ENCODE measurements around the gene AGBL1.

AGBL1 gene

DNA sequence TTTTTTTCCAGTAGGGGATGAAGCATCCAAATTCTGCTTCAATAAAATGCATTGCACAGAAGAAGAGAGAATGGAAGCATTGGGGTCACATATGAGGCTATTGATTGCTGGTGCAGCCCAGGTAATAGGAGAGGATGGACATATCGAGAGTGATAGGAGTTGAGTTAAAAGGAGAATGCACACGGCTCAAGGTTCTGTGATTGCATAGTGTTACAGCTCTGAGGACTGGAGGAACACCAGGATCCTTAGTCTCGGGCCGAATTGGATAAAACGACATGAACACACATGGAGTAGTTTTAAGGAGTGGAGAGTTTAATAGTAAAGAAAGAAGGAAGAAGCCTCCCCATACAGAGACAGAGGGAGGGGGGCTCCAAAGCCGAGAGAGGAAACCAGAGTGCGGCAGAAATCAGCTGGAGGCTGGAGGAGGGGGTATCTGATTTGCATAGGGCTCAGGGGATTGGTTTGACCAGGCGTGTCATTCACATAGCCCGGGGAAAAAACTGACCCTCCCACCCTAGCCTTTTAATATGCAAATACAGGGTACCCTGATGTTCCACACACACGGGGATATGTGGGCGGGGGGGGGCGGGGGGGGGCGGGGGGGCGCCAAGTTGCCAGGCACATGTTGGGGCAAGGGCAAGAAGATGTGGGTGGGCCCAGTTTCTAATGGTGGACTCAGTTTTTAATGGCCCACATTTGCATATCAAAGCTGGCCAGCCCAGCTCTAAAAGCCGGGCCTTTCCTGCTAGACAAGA, 156.9 kb downstream of the AGBL1 start:
- no peak for DNase-seq (ENCODE audit: low spot score)

DNA sequence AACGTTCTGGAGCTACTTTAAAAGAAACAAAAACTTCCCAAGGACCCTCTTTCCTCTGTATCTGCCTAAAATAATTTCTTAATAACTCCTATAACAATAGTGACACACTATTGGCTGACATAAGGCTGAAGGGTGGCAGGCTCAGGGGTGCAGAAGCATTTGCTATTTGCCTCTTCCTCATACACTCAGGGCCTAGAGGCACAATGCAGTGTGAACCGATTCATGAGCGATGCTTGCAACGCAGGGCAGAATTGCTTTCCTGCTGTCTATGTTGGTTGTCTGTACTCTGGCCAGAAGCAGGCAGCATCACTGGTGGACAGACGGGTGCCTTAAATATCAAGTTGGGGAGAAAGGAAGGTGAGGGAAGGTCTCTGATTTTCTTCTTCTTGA, 157.4 kb downstream of the AGBL1 start:
- no peak for DNase-seq (ENCODE audit: low spot score)

DNA sequence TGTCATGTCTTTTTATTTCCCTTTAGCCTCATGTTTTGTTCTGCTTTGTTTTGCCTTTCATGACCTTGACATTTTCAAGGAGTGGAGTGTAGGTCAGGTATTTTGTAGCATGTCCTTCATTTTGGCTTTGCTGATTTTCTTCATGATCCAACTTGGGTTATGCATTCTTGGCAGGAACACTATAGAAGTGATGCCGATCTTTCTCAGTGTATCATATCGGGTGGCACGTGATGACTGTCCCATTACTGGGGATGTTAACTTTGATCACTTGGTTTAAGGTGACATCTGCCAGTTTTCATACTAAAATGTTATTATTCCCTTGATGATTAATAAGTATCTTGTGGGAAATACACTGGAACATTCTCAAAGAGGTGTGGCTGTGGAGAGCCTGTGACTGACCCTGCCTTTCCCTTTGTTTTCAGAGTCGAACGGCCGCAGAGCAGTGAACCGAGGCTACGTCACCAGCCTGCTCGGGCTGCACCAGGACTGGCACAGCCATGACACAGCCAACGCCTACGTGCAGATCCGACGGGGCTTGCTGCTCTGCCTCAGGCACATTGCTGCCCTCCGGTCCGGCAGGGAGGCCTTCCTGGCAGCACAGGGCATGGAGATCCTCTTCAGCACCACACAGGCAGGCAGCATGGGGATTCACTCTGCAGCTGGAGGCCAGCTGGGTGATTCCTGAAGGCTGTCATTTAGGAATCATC, 167.7 kb downstream of the AGBL1 start:
- DNase-seq (ENCODE audit: low spot score) = no peak

DNA sequence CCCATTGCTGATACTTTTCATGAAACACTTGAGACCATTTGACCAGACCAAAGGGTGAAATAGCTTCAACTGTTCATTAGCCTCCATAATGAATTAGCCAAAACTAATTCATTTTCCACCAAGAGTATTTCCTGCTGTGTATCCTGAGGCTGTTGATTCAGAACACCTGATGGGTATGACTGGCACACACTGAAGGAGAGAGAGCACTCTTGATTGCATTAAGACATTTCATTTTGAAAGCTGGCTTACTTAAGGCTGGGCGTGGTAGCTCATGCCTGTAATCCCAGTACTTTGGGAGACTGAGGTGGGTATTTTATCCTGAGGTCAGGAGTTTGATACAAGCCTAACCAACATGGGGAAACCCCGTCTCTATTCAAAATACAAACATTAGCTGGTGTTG, 175.6 kb downstream of the AGBL1 start:
- DNase-seq (ENCODE audit: low spot score) = no peak

DNA sequence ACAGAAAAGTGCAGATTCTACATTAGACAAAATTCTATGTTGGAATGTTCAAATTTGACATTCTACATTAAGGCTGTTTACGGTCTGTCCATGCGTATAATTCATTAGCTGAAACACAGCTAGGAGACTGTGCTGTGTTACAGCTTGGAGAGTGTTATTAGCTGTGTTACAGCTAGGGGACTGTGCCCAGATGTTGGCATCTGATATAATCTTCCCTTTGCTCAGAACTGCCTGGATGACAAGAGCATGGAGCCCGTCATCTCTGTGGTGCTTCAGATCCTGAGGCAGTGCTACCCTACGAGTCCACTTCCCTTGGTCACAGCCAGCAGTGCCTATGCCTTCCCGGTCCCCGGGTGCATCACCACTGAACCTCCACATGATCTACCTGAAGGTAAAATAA, 177.0 kb downstream of the AGBL1 start:
- no peak for DNase-seq (ENCODE audit: low spot score)

DNA sequence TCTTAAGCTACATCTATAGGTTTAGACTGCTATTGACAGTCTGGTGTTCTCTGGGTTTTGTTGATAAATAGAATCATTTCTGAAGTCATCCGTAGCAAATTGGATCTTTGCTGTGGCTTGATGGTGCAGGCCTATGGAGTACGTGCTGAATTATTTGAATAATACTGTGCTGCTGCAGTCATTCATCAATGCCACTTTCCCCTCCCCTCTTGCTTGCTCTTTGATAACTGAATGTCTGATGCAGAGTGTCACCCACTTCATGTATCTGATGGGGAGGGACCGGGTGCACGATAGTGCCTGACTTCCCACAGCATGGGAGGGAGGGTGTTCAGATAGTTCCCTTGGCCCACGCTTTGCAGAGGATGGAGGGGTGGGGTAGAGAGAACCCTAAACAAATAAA, 179.9 kb downstream of the AGBL1 start:
- DNase-seq (ENCODE audit: low spot score) = no peak

DNA sequence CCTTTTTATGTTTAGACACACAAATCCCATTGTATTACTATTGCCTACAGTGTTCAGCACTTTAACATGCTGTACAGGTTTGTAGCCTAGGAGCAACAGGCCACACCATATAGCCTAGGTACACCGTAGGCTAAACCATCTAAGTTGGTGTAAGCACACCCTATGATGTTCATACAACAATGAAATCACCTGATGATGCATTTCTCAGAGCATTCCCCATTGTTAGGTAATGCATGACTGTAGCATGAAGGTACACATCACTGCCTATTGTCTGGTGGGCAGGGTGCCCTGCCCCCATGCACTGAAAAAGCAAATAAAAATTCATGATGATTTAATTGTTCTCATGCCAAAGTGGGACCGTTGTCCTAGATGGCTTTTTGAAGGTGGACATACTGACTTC, 183.6 kb downstream of the AGBL1 start:
- no peak for DNase-seq (ENCODE audit: low spot score)

DNA sequence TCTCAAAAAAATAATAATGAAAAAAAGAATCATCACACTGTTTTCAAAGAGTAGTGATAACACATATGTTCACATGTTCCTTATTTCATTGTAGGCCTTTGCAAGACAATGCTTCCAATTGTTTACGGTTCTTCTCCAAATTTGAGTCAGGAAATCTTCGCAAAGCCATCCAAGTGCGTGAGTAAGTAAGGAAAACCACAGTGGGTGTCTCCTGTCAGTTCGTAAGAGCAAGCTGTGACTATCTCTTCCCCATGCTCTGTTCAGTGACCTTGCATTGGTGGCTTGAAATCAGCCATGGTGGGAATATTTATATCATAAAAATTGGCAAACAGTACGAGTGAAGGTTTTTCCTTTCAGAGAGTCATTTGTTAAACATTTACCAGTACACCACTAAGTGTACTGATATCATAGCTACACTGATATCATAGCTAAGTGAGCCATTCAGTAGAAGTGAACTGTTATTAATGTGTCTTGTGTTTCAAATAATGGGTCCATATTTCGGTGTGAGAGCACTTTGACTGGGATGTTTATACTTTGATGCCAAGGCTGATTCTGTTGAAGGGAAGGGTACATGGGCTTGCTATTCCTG, 187.3 kb downstream of the AGBL1 start:
- DNase-seq (ENCODE audit: low spot score) = no peak

DNA sequence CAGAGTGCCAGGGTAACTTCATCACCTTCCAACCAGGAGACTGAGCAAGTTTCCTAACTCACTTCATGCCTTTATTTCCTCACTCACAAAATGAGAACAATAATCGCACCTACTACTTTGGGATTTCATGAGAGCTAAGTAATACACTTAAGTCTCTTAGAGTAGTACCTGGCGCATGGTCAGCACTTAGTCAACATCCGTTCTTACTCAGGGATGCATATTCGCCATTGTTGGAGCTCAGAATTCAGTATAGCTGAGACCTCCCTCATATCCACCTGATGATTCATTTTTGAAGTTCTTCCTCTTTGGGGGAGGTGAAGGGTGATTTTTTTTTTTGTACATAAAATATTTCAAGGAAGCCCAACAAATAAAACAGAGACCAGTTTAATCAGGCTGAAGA, 188.2 kb downstream of the AGBL1 start:
- no peak for DNase-seq (ENCODE audit: low spot score)

DNA sequence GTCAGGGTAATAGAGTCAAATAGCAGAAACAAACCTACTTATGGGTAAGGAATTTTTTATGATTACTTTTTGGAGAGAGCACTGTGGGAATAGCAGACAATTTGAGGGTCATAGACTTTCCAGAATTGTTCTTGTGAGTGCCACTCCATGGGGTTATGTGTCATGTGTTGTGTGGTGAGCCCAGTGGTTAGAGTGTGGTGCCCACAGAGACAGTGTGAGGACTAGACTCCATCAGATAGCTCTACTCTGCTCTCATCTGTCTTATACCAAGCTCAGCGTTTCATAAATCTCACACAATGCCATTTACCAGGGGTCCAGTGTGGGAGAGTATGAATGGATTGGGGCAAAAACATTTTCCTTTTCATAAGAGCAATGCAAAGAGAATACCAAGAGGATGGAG, 188.9 kb downstream of the AGBL1 start:
- DNase-seq (ENCODE audit: low spot score) = no peak

DNA sequence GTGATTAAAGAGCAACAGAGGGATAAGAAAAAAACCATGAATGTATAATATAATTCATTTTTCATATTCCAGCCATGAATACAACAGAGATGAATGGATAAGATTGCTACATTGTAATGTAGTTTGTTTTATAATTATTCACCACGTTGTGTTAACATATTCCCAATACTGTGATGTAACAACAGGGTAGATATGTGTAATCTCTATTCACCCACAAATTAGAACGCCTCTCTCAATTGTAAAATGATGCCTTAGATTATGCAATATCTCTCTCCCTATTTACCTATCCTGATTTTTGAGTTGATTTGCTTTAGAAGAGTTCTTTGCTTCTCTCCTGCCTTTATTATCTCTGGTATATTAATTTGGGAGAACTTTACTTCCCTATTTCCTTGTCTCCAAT, 193.6 kb downstream of the AGBL1 start:
- no peak for DNase-seq (ENCODE audit: low spot score)

DNA sequence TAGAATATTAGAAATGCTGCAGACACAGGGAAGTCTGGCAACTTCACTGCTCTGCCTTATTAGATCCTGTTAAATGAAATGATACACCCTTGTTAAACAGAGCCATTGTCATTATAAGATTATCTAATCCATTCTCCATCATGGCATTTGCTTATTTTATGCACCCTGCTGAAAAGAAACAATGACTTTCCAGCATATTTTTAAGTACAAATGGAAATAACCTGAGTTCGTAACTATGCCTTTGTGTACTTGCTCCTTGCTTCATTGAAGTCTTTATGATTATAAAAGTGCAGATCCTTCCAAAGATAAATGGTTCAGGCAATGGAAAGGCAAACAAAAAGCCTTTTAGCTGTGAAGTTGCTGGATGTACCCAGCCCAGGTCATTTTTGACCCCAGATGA, 195.7 kb downstream of the AGBL1 start:
- DNase-seq (ENCODE audit: low spot score) = no peak

DNA sequence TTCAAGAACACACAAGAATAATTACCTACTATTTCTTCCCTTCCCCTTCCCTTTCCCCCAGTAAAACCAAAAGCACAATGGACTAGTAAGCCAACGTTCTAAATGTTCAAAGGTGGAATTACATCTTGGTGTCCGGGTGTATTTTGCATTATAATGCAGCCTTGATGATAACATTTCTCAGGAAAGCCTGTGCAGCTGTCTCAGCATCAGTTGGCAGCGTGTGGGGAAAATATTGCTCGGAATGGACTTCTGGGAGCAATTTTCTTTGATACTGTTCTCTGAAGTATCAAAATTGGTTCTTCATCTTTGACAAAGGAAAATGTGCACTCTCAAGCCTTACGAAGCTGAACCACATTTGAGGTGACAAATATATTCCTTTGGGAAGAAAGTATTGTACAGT, 198.9 kb downstream of the AGBL1 start:
- DNase-seq (ENCODE audit: low spot score) = no peak

DNA sequence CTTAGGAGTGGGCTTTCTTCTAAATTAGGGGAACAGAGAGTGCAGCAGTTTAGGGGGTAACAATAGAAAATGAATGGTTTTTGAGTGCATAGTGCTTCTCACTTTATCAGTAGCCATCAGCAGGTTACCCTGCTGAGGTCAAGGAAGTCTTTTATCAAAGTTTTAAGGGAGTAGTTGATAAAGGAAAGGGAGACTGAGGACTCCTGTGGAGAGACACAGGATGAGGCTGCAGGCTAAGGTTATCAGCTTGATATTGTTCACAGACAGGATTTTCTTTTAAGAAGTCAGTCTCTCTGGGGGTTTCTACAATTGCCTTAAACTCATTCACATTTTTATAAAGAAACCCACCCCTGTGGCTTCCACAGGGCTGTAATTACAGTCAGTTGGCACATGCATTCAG, 205.0 kb downstream of the AGBL1 start:
- no peak for DNase-seq (ENCODE audit: low spot score)

DNA sequence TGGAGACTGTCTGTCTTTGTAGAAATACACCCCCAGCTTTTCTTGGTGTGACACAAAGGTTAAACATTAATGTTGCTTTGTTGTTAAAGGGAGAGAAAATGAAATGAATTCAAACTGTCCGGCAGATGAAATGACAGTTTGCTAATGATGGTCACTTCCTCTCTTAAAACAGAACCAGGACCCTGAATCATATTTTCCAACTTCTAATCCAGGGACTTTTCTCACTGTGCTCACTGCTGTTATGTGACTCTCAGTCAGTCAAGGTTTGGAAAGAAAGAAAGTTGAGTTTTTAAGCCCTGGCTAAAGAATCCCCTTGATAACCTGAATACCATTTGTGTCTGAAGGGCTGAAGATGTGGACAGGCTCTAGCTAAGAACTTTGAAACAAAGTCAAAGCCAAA, 215.8 kb downstream of the AGBL1 start:
- no peak for DNase-seq (ENCODE audit: low spot score)

DNA sequence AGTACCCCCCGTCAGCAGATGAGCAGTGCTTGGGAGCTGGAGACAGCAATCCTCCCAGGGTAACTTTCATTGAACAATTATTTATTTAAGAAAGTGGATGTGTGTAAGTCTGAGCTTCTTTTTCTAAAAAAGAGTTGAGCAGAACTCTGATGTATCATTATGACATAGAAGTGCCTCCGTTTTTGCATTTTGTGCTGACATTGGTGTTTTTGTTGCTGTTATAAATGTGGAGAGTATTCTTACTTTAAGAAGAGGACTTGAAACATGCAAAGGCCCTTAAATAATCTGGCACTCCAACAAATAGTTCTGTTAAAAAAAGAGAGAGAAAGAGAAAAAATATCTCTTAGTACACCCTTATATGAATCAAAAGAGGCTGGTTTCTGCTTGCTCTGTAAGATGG, 217.1 kb downstream of the AGBL1 start:
- no peak for DNase-seq (ENCODE audit: low spot score)

DNA sequence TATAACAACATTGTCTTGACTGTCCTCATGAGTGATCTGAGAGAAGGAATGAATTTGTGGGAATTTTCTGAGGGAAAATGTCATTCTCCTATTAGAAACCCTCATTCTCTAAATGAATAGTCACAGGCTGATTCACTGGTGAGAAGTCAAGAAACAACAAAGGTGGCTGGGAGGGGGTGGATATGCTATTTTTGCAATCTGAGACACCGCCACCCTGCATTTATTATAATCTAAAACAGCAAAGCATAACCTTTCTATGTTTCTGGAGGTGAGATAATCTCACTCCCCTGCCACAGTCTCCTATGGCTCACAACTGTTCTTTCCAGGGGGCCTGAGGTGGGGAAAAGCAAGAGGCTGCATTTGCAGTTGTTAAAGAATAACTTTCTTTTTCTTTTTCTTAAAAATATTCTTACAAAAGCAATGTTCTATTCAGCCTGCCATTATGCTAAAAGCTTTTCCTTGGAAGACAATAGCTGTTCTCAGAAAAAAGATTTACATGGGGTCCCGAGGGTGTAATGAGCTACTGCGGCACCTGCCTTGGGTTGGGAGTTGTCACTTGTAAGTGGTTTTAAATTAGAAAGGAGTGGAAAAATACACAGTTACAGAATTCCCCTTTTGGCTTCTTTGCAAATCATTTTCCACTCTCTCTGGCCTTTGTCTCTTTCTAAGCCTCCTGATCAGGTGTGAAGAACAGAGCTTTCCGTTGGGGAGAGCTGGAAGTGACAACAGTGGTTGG, 220.9 kb downstream of the AGBL1 start:
- DNase-seq (ENCODE audit: low spot score) = no peak

DNA sequence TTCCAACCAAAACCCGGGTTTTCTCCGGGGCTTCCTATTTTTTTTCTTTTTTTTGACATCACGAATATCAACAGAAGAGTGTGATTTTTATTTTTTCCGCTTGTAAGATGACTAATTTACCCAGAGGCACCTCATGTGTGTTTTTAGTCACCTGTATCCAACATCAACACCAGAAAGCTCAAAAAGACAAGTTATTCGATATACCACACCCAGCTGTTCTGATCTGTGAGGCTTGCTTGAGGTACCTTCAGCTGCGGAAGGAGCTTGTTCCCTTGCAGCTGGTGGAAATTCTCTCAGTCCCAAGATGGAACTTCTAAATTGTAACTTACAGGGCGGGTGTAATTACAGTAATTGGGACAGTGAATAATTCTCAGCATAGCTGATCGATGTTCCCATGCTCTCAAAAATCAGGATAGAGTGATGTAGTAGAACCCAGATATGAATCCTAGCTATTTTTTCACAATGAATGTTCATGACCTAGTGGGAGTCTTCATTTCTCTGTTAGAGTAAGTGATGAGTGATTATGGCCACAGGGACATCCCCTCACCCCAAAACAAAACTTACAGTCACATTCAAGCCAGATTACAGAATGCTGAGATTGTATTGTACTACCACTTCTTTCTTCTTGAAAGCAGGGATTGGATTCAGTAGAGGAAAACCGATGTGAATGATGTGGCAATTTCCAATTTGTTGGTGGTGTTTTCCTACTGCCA, 232.1 kb downstream of the AGBL1 start:
- DNase-seq (ENCODE audit: low spot score) = no peak

DNA sequence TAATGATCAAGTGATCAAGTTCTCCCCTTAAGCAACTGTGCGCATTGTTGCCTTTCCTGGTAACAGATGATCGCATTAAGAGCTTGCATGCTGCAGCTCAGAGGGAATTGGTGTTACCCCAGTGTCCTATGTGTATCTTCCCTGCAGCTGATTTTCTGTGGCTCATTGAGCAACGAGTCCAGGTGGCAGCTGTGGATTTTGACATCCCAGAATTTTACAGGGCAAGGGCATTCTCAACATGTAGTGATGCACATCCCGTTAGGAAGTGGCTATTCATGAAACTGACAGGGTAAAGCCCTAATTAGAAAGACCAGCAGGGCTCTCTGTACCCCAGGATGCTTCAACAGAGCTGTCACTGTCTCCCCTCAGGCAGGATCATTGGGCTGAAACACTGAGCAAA, 232.8 kb downstream of the AGBL1 start:
- no peak for DNase-seq (ENCODE audit: low spot score)

DNA sequence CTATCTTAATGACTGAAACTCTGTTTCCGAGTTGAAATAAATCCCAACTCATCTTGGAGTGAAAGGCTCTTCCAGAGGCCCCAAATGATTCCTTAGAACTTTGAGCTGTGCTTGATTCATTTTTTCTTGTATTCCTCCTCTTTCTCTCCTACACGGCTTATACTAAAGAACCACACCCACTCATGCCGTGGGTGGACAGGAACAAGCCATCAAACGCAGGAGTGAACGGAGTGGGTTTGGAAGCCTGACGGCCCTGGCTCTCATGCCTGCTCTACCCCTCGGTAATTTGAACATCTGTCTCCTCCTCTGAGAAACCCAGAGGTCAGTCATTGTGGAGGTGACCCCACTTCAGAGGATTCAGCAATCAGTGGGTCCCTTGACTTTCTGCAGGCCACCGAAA, 236.5 kb downstream of the AGBL1 start:
- no peak for DNase-seq (ENCODE audit: low spot score)

DNA sequence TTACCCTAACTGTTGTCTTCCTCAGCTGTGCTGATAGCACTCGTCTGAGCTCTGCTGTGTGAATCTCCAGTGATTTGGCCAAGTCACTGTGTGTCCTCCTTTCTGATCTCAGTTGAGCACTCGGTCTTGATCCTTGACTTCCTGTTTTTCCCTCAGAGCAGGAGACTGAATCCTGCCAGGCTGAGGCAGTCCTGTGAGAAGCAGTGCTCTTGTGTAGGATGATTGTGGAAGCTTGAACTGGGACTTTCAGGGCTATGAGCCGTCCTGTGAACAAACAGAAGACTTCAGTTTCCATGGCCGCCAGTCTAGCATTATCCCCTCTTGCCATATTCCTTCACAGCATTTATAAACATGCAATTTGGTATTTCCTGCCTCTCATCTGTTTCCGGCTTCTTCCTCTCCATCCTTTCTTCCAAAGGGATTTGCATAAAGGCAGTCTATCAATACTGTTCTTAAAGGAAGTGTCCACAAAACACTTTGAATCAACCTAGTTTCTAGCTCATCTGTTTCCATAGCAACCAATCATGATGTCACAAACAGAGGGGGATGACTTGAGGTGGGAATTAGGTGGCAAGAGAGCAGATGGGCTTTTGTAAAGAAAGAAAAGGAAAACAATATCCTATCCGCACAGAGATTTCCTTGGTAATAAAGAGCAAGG, 237.2 kb downstream of the AGBL1 start:
- DNase-seq (ENCODE audit: low spot score) = no peak

DNA sequence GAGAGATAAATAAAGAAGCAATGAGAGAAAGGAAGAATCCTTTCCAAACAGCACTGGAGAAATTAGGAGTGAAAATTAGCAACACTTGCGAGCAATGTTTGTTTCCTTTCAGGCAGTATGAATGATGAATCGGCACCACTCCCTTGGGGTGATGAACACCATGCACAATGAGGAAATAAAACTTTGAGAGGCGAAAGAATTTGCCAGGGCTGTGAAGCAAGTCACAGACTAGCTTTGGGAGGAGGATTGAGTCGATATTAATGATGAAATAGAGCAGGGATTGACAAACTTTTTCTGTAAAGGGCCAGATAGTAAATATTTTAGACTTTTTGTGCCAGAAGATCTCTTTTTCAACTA, 237.7 kb downstream of the AGBL1 start:
- DNase-seq (ENCODE audit: low spot score) = no peak

All from LoVo (cell line).